BLaER1 treated with 17β-estradiol and CSF1 and Interleukin-3, amounts not matched to agents 10 nM and 100 nM (cell line): ENCODE data around the gene PPFIA2.
"Not testable (repeated sequence)": the region's sequence is repeated elsewhere in the genome, so short reads cannot be mapped to it uniquely, and the experiment has no call there.

Experiments
- H3K27ac ChIP-seq, 11 experiments: shearing (Covaris generic); formaldehyde crosslinking; 2 replicates each; pipeline ENCODE4 v1.8.1; 2022
- H3K27me3 ChIP-seq, 11 experiments: shearing (Covaris generic); formaldehyde crosslinking; 2 replicates each; pipeline ENCODE4 v1.8.1; 2022
- H3K36me3 ChIP-seq, 11 experiments: shearing (Covaris generic); formaldehyde crosslinking; 2 replicates each; pipeline ENCODE4 v1.8.1; 2022
- H3K4me1 ChIP-seq, 10 experiments: shearing (Covaris generic); formaldehyde crosslinking; 2 replicates each; pipeline ENCODE4 v1.8.1; 2022
- H3K4me2 ChIP-seq, 11 experiments: shearing (Covaris generic); formaldehyde crosslinking; 2 replicates each; pipeline ENCODE4 v1.8.1; 2022
- H3K4me3 ChIP-seq, 10 experiments: shearing (Covaris generic); formaldehyde crosslinking; 2 replicates each; pipeline ENCODE4 v1.8.1; 2022
- H3K9ac ChIP-seq, 11 experiments: shearing (Covaris generic); formaldehyde crosslinking; 2 replicates each; pipeline ENCODE4 v1.8.1; 2022
- H3K9me3 ChIP-seq, 11 experiments: shearing (Covaris generic); formaldehyde crosslinking; replicated peaks in 1 of 11; 2 replicates each; pipeline ENCODE4 v1.8.1; 2022
- H4K20me1 ChIP-seq, 11 experiments: shearing (Covaris generic); formaldehyde crosslinking; 2 replicates each; pipeline ENCODE4 v1.8.1; 2022
- Cebpa-rat ChIP-seq, 11 experiments: shearing (Covaris generic); IDR thresholded peaks; 2 replicates each; pipeline ENCODE4 v1.8.1; 2022

Gene PPFIA2

GRCh38 chr12:81692008-81692407, 67.1 kb downstream of the PPFIA2 start:
- Histone ChIP-seq H3K4me3 (no peak overlapping the region), H3K36me3 (no peaks in the 10 kb centered on the region), H3K4me2 (no peak overlapping the region), H3K9me3 (no peaks in the 10 kb centered on the region), H3K27me3 (no peaks in the 10 kb centered on the region), H3K4me1 (peaks cover 0 to 5% (median 0%) of the 10 kb centered on the region in 10 experiments; a peak in 3 of 20 replicates), H4K20me1 (no peaks in the 10 kb centered on the region), H3K9ac (no peak overlapping the region), H3K27ac (no peak overlapping the region)
- TF ChIP-seq Cebpa-rat (IDR thresholded peaks at IDR 0.05) = no peak

DNA sequence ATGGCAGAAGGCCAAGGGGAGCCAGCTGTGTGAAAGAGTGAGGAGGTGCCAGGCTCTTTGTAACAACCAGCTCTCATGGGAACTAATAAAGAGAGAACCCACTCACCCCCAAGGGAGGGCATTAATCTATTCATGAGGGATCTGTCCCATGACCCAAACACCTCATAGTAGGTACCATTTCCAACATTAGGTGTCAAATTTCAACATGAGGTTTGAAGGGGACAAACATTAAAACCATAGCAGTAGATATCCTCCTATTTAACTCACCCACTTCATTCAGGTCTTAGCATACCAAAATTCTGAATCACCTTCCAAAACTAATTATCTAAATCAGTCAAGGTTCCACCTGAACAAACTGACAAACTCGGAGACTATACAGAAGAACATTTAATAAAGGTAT, 75.3 kb downstream of the PPFIA2 start:
- Histone ChIP-seq H3K36me3 (no peaks in the 10 kb centered on the region), H4K20me1 (no peaks in the 10 kb centered on the region), H3K9me3 (no peaks in the 10 kb centered on the region), H3K27ac (no peak overlapping the region), H3K27me3 (no peaks in the 10 kb centered on the region), H3K9ac (no peak overlapping the region), H3K4me2 (no peak overlapping the region), H3K4me3 (no peak overlapping the region), H3K4me1 (peaks cover 0 to 14% (median 0%) of the 10 kb centered on the region in 10 experiments; a peak in 4 of 20 replicates)
- no peak for TF ChIP-seq Cebpa-rat (IDR thresholded peaks at IDR 0.05)

DNA sequence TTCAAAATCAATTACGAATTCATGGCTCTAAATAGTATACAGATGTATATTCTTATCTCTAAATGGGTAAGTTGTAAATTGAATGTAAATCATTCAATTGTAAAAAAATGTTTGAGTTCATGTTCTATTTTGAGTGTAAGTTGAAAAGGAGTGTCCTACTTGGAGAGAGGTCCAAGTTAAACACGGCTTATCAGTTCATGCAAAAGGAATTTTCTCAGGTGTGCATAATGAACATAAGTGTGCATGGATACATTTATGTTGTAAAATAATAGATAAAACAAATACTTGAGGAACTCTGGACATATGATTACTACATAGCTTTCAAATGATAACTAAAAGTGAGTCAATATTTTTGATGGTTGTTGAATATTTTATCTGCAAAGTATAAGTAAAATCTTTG, 79.5 kb downstream of the PPFIA2 start:
- TF ChIP-seq Cebpa-rat (IDR thresholded peaks at IDR 0.05) = no peak
- Histone ChIP-seq H3K9ac (no peak overlapping the region), H3K4me2 (no peak overlapping the region), H3K27me3 (no peaks in the 10 kb centered on the region), H3K9me3 (no peaks in the 10 kb centered on the region), H3K4me3 (no peak overlapping the region), H3K4me1 (no peaks in the 10 kb centered on the region), H3K36me3 (no peaks in the 10 kb centered on the region), H4K20me1 (no peaks in the 10 kb centered on the region), H3K27ac (no peak overlapping the region)

GRCh38 chr12:81670759-81671158, 88.4 kb downstream of the PPFIA2 start:
- Histone ChIP-seq H3K4me2 (no peak overlapping the region), H3K4me1 (peaks cover 0 to 13% (median 0%) of the 10 kb centered on the region in 10 experiments; a peak in 5 of 20 replicates), H3K36me3 (no peaks in the 10 kb centered on the region), H3K4me3 (no peak overlapping the region), H3K9ac (no peak overlapping the region), H3K9me3 (no peaks in the 10 kb centered on the region), H3K27me3 (no peaks in the 10 kb centered on the region), H4K20me1 (no peaks in the 10 kb centered on the region), H3K27ac (no peak overlapping the region)
- TF ChIP-seq Cebpa-rat (IDR thresholded peaks at IDR 0.05) = no peak

DNA sequence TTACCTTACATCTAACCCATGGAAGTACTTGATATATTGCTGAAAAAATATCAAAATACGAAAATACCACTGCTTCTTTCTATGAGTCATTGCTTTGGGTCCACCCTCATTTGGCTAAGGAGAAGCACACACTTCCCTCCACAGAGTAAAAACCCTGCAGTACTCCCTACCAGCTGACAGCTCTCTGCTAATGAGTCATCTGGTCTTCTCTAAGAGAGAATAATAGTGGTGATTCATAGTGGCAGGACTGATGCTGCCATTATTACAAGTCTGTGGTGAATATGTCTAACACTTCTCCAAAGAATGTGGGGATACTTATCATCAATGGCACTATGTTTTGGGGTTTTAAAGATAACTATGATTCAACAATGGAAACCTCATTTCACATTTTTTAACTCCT, 90.7 kb downstream of the PPFIA2 start:
- H3K27ac ChIP-seq = no peak overlapping the region
- no peak overlapping the region for H3K9ac ChIP-seq
- H3K4me2 ChIP-seq = peak overlapping the region in 3 of 11 experiments; percentile 41 to 60 (median 52); a peak in 5 of 22 replicates
- no peak overlapping the region for H3K4me3 ChIP-seq
- TF ChIP-seq Cebpa-rat (IDR thresholded peaks at IDR 0.05) = no peak
- H3K9me3 ChIP-seq = no peaks in the 10 kb centered on the region
- H3K27me3 ChIP-seq = no peaks in the 10 kb centered on the region
- no peaks in the 10 kb centered on the region for H4K20me1 ChIP-seq
- H3K36me3 ChIP-seq = no peaks in the 10 kb centered on the region
- H3K4me1 ChIP-seq = peaks cover 0 to 13% (median 0%) of the 10 kb centered on the region in 10 experiments; a peak in 5 of 20 replicates

DNA sequence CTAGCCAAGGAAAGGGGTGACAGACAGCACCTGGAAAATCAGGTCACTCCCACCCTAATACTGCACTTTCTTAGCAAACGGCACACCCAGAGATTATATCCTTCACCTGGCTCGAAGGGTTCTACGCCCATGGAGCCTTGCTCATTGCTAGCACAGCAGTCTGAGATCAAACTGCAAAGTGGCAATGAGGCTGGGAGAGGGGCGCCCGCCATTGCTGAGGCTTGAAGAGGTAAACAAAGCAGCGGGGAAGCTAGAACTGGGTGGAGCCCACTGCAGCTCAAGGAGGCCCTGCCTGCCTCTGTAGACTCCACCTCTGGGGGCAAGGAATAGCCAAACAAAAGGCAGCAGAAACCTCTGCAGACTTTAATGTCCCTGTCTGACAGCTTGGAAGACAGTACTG, 99.8 kb downstream of the PPFIA2 start:
- H3K4me1 ChIP-seq, H3K4me3 ChIP-seq, H3K9me3 ChIP-seq, H3K9ac ChIP-seq, H3K36me3 ChIP-seq, H3K4me2 ChIP-seq, H3K27ac ChIP-seq, H4K20me1 ChIP-seq, H3K27me3 ChIP-seq: not testable (repeated sequence)

DNA sequence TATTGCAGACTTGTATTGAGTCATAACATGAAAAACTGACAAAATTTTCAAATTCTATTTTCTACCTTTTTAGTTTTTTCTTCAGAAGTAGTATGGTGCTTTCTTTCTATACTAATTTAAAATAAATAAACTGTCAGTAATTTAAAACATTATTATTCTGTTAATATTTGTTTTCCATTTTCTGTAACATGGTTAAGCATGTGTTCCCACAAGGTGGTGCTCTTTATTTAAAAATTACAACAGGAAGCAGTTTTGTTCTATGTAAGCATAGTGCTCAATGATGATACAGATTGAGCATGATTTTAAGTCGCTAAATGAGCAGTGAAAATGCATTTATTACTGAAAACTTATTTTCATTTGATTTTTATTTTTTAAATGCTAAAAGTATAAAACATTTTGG, 114.6 kb downstream of the PPFIA2 start:
- no peaks in the 10 kb centered on the region for H3K27me3 ChIP-seq
- 0 out of 22 replicates have a peak, but pooled peaks cover 0 to 3% (median 0%) of the 10 kb centered on the region in 11 experiments for H4K20me1 ChIP-seq
- H3K36me3 ChIP-seq = no peaks in the 10 kb centered on the region
- H3K4me3 ChIP-seq = no peak overlapping the region
- H3K4me1 ChIP-seq = no peaks in the 10 kb centered on the region
- no peak for TF ChIP-seq Cebpa-rat (IDR thresholded peaks at IDR 0.05)
- H3K27ac ChIP-seq = no peak overlapping the region
- no peaks in the 10 kb centered on the region for H3K9me3 ChIP-seq
- H3K9ac ChIP-seq = no peak overlapping the region
- no peak overlapping the region for H3K4me2 ChIP-seq

DNA sequence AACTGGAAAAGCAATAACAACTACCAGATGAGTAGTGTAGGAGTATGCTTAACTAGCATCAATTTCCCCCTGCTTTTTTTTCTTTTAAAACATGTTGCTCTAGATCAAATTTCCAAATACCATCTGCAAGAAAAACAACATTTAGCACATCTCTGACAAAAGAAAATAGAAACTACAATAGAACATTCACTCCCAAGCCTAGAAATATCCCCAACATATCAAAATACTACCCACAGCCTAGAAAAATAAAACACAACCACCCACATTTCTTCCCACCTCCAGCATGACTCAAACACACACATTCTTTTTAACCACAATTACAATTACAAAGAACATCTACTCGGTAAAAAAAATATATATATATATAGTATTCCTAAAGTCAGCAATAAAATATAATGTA, 120.0 kb downstream of the PPFIA2 start:
- Histone ChIP-seq H3K36me3 (no peaks in the 10 kb centered on the region), H3K27me3 (no peaks in the 10 kb centered on the region), H3K9me3 (no peaks in the 10 kb centered on the region), H3K9ac (no peak overlapping the region), H3K4me1 (no peaks in the 10 kb centered on the region), H3K4me2 (no peak overlapping the region), H4K20me1 (0 out of 22 replicates have a peak, but pooled peaks cover 0 to 3% (median 0%) of the 10 kb centered on the region in 11 experiments), H3K4me3 (no peak overlapping the region), H3K27ac (no peak overlapping the region)
- TF ChIP-seq Cebpa-rat (IDR thresholded peaks at IDR 0.05) = no peak

GRCh38 chr12:81633127-81633526, 126.0 kb downstream of the PPFIA2 start:
- no peak overlapping the region for H3K4me3 ChIP-seq
- H3K27me3 ChIP-seq = no peaks in the 10 kb centered on the region
- H3K4me2 ChIP-seq = no peak overlapping the region
- no peak overlapping the region for H3K27ac ChIP-seq
- no peaks in the 10 kb centered on the region for H3K36me3 ChIP-seq
- no peak overlapping the region for H3K9ac ChIP-seq
- no peaks in the 10 kb centered on the region; a peak in 1 of 22 replicates for H4K20me1 ChIP-seq
- no peak for TF ChIP-seq Cebpa-rat (IDR thresholded peaks at IDR 0.05)
- no peaks in the 10 kb centered on the region for H3K9me3 ChIP-seq
- H3K4me1 ChIP-seq = no peaks in the 10 kb centered on the region

- no peak for TF ChIP-seq Cebpa-rat (IDR thresholded peaks at IDR 0.05)
- Histone ChIP-seq H3K4me2 (no peak overlapping the region), H3K9me3 (no peaks in the 10 kb centered on the region), H3K27me3 (no peaks in the 10 kb centered on the region), H3K36me3 (no peaks in the 10 kb centered on the region), H4K20me1 (no peaks in the 10 kb centered on the region; a peak in 1 of 22 replicates), H3K4me3 (no peak overlapping the region), H3K4me1 (no peaks in the 10 kb centered on the region), H3K27ac (no peak overlapping the region), H3K9ac (no peak overlapping the region)
Measured at GRCh38 chr12:81627336-81628189, 131.6 kb downstream of the PPFIA2 start.
